ENCODE data around the gene HPS3. TPM values are rescaled to one million over a fixed set of nuclear protein-coding genes. Genes with fewer than 3 reads are reported as not detected.

Gene HPS3
- total RNA-seq, 1 experiment from 2014 or later = 68.0 TPM

- Histone ChIP-seq H3K27me3 (ENCODE audit: control insufficient read depth, insufficient read depth, low read length) (no peaks in the 10 kb centered on the region), H3K4me1 (ENCODE audit: control insufficient read depth, insufficient read depth, low read length) (peaks cover 33% of the 10 kb centered on the region), H3K9me3 (ENCODE audit: control insufficient read depth, insufficient read depth, low read depth, low read length) (no peaks in the 10 kb centered on the region), H3K4me3 (ENCODE audit: low read depth in 2 of 2, low read length in 2 of 2) (no peak overlapping the region), H3K27ac (ENCODE audit: low read length) (peak overlapping the region; percentile 77), H3K36me3 (ENCODE audit: control insufficient read depth, insufficient read depth, low read length) (no peaks in the 10 kb centered on the region)
- CTCF ChIA-PET = no interaction called here
- no peak for TF ChIP-seq TCF7L2 (IDR thresholded peaks at IDR 0.05; ENCODE audit: low read depth, low read length)
- peak; percentile 50; the same call in 1 of the 2 replicates for TF ChIP-seq POLR2AphosphoS5 (IDR thresholded peaks at IDR 0.05; ENCODE audit: low read depth, low read length)
- TF ChIP-seq SIN3A (IDR thresholded peaks at IDR 0.05; ENCODE audit: borderline replicate concordance, insufficient read depth, low read depth, low read length) = no peak
- in situ Hi-C loops (cut with HindIII; ENCODE audit: low pct_unique_long_range_greater_than_20kb, low sequenced_read_pairs) (no loop called here), intact Hi-C loops (cut with micrococcal nuclease; ENCODE audit: unreplicated experiment) (no loop called here)
- DNase-seq (ENCODE audit: low read depth, low spot score) (no peak), ATAC-seq (peak; percentile 32; the same call in 1 of the 2 replicates)
- no TSS peak for BruUV-seq (replicated peaks)
- POLR2A ChIA-PET = interaction anchor here (0.6 kb wide), 1 partner anchor 54 kb away, joined by 17 read pairs; no protein-coding TSS in a partner anchor
Measured at GRCh38 chr3:149215515-149215914, 86.1 kb downstream of the HPS3 start.

GRCh38 chr3:149216193-149216869 is 86.9 kb downstream of the HPS3 start:
- in situ Hi-C loops (cut with HindIII; ENCODE audit: low pct_unique_long_range_greater_than_20kb, low sequenced_read_pairs) = no loop called here
- no peaks in the 10 kb centered on the region for H3K9me3 ChIP-seq (ENCODE audit: control insufficient read depth, insufficient read depth, low read depth, low read length)
- no peaks in the 10 kb centered on the region for H3K36me3 ChIP-seq (ENCODE audit: control insufficient read depth, insufficient read depth, low read length)
- TF ChIP-seq POLR2AphosphoS5 (IDR thresholded peaks at IDR 0.05; ENCODE audit: low read depth, low read length) (no peak), TCF7L2 (IDR thresholded peaks at IDR 0.05; ENCODE audit: low read depth, low read length) (peak; percentile 97)
- no peaks in the 10 kb centered on the region for H3K27me3 ChIP-seq (ENCODE audit: control insufficient read depth, insufficient read depth, low read length)
- H3K4me1 ChIP-seq (ENCODE audit: control insufficient read depth, insufficient read depth, low read length) = peaks cover 38% of the 10 kb centered on the region
- CTCF ChIA-PET = no interaction called here
- DNase-seq (ENCODE audit: low read depth, low spot score) = no peak
- H3K27ac ChIP-seq (ENCODE audit: low read length) = peak overlapping the region; percentile 77
- BruUV-seq (replicated peaks) = no TSS peak
- peak; percentile 79 for ATAC-seq
- intact Hi-C loops (cut with micrococcal nuclease; ENCODE audit: unreplicated experiment) = no loop called here
- POLR2A ChIA-PET = interaction anchor here (0.6 to 0.7 kb wide), 5 partner anchors 13 to 70 kb away, joined by 3 to 20 read pairs (median 12); no protein-coding TSS in a partner anchor
- no peak overlapping the region for H3K4me3 ChIP-seq (ENCODE audit: low read depth in 2 of 2, low read length in 2 of 2)

GRCh38 chr3:149217347-149217746 is 87.9 kb downstream of the HPS3 start:
- in situ Hi-C loops (cut with HindIII; ENCODE audit: low pct_unique_long_range_greater_than_20kb, low sequenced_read_pairs) = no loop called here

More at GRCh38 chr3:149217347-149217746, 87.9 kb downstream of the HPS3 start:
- no peak overlapping the region for H3K4me3 ChIP-seq (ENCODE audit: low read depth in 2 of 2, low read length in 2 of 2)
- H3K27ac ChIP-seq (ENCODE audit: low read length) = peak overlapping the region; percentile 77
- no TSS peak for BruUV-seq (replicated peaks)
- CTCF ChIA-PET = no interaction called here
- ATAC-seq (no peak), DNase-seq (ENCODE audit: low read depth, low spot score) (no peak)
- no peak for TF ChIP-seq TCF7L2 (IDR thresholded peaks at IDR 0.05; ENCODE audit: low read depth, low read length)
- TF ChIP-seq CTCF (IDR thresholded peaks at IDR 0.05) = no peak
- TF ChIP-seq REST (IDR thresholded peaks at IDR 0.05; ENCODE audit: insufficient read depth in 1 of 2, low read depth in 2 of 2, low read length in 1 of 2) = no peak
- TF ChIP-seq POLR2AphosphoS5 (IDR thresholded peaks at IDR 0.05; ENCODE audit: low read depth, low read length) = no peak
- no peak for TF ChIP-seq SIN3A (IDR thresholded peaks at IDR 0.05; ENCODE audit: borderline replicate concordance, insufficient read depth, low read depth, low read length)
- intact Hi-C loops (cut with micrococcal nuclease; ENCODE audit: unreplicated experiment) = no loop called here
- POLR2A ChIA-PET = interaction anchor here (0.6 to 0.7 kb wide), 4 partner anchors 26 to 295 kb away, joined by 3 to 12 read pairs (median 3); no protein-coding TSS in a partner anchor
- peaks cover 48% of the 10 kb centered on the region for H3K4me1 ChIP-seq (ENCODE audit: control insufficient read depth, insufficient read depth, low read length)
- H3K36me3 ChIP-seq (ENCODE audit: control insufficient read depth, insufficient read depth, low read length) = no peaks in the 10 kb centered on the region
- no peaks in the 10 kb centered on the region for H3K9me3 ChIP-seq (ENCODE audit: control insufficient read depth, insufficient read depth, low read depth, low read length)
- no peaks in the 10 kb centered on the region for H3K27me3 ChIP-seq (ENCODE audit: control insufficient read depth, insufficient read depth, low read length)

Data from Panc1 (cell line).